ENCODE measurements around the gene ZNF397.
A peak's percentile ranks its signal among the peaks of the same experiment; 100 is the strongest.
"Not testable (repeated sequence)": the region's sequence is repeated elsewhere in the genome, so short reads cannot be mapped to it uniquely, and the experiment has no call there.

The ZNF397 gene
- total RNA-seq = 16.3 to 26.1 (median 21.9) reads per million in 3 donors

DNA sequence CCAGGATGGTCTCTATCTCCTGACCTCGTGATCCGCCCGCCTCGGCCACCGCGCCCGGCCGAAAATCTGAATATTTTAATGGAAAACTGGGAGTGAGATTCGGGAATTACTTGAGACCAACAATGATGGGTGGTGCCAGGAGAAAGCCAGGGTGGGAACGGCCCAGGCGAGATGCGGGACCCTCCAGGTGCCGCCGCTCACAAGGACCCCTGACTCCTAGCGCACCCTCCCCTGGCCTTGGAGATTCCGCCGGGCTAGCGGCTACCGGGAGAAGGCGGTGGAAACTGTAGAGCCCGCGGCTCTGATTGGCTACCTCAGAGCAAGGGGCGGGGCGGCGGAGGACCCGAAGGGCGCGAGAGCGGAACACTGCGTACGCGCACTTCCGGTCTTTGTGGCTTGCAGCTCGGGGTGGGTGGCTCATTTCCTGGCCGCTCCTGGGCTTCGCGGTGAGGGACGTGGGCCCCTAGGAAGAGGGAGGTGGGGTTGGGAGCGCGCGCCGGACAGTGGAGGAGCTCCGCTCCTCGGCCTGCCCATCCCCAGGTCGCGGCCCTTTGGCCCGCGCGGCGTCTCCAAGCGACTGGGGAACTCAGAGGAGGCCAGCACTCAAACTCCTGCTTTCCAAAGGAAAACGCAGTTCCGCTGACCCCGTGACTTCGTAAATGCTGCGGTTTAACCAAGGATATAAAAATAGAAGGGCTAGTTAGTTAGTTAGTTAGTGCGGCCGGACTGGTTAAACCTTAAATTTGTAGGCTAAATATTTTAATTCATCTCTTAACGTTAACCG is at the start of gene ZNF397:
TSS of gene ZNF397 (plus strand) at position 371 of the 784 bp plus-strand sequence. CDS start 1,437 bp downstream, outside the sequence.
- Histone ChIP-seq H3K4me3 (ENCODE audit: insufficient read depth, low read depth, low read length, poor library complexity, severe bottlenecking) (peak within 1 kb of the TSS; percentile 86), H3K36me3 (ENCODE audit: control insufficient read depth, insufficient read depth, low read length) (peaks cover 29% of the 10 kb centered on the region), H3K9me3 (ENCODE audit: control insufficient read depth, low read length) (no peaks in the 10 kb centered on the region), H3K27me3 (replicated peaks; ENCODE audit: control insufficient read depth, insufficient read depth, low read length, poor library complexity, severe bottlenecking) (no peaks in the 10 kb centered on the region), H3K4me1 (ENCODE audit: control insufficient read depth, insufficient read depth, low read length, poor library complexity, severe bottlenecking) (no peaks in the 10 kb centered on the region), H3K27ac (ENCODE audit: insufficient read depth, low read length, poor library complexity, severe bottlenecking) (peak within 1 kb of the TSS; percentile 94)
- peak; percentile 89 to 93 (median 90) for DNase-seq

- no peaks in the 10 kb centered on the region for H3K4me1 ChIP-seq (ENCODE audit: control insufficient read depth, insufficient read depth, low read length, poor library complexity, severe bottlenecking)
- H3K27ac ChIP-seq (ENCODE audit: insufficient read depth, low read length, poor library complexity, severe bottlenecking) = no peak overlapping the region
- H3K4me3 ChIP-seq (ENCODE audit: insufficient read depth, low read depth, low read length, poor library complexity, severe bottlenecking) = no peak overlapping the region
- no peaks in the 10 kb centered on the region for H3K27me3 ChIP-seq (replicated peaks; ENCODE audit: control insufficient read depth, insufficient read depth, low read length, poor library complexity, severe bottlenecking)
- no peaks in the 10 kb centered on the region for H3K36me3 ChIP-seq (ENCODE audit: control insufficient read depth, insufficient read depth, low read length)
- no peak for DNase-seq
- no peaks in the 10 kb centered on the region for H3K9me3 ChIP-seq (ENCODE audit: control insufficient read depth, low read length)
Measured at GRCh38 chr18:35191698-35192025, 49.2 kb upstream of the ZNF397 start.

GRCh38 chr18:35192415-35192814 is 48.4 kb upstream of the ZNF397 start:
- no peak for DNase-seq
- H3K27me3 ChIP-seq (replicated peaks; ENCODE audit: control insufficient read depth, insufficient read depth, low read length, poor library complexity, severe bottlenecking) = no peaks in the 10 kb centered on the region
- no peaks in the 10 kb centered on the region for H3K9me3 ChIP-seq (ENCODE audit: control insufficient read depth, low read length)
- no peak overlapping the region for H3K4me3 ChIP-seq (ENCODE audit: insufficient read depth, low read depth, low read length, poor library complexity, severe bottlenecking)
- H3K27ac ChIP-seq (ENCODE audit: insufficient read depth, low read length, poor library complexity, severe bottlenecking) = no peak overlapping the region
- no peaks in the 10 kb centered on the region for H3K36me3 ChIP-seq (ENCODE audit: control insufficient read depth, insufficient read depth, low read length)
- H3K4me1 ChIP-seq (ENCODE audit: control insufficient read depth, insufficient read depth, low read length, poor library complexity, severe bottlenecking) = no peaks in the 10 kb centered on the region

- H3K36me3 ChIP-seq (ENCODE audit: control insufficient read depth, insufficient read depth, low read length) = no peaks in the 10 kb centered on the region
- H3K4me3 ChIP-seq (ENCODE audit: insufficient read depth, low read depth, low read length, poor library complexity, severe bottlenecking) = no peak overlapping the region
- H3K27ac ChIP-seq (ENCODE audit: insufficient read depth, low read length, poor library complexity, severe bottlenecking) = no peak overlapping the region
- no peak for DNase-seq
- no peaks in the 10 kb centered on the region for H3K4me1 ChIP-seq (ENCODE audit: control insufficient read depth, insufficient read depth, low read length, poor library complexity, severe bottlenecking)
- no peaks in the 10 kb centered on the region for H3K9me3 ChIP-seq (ENCODE audit: control insufficient read depth, low read length)
- no peaks in the 10 kb centered on the region for H3K27me3 ChIP-seq (replicated peaks; ENCODE audit: control insufficient read depth, insufficient read depth, low read length, poor library complexity, severe bottlenecking)
Measured at GRCh38 chr18:35193316-35193715, 47.5 kb upstream of the ZNF397 start.

DNA sequence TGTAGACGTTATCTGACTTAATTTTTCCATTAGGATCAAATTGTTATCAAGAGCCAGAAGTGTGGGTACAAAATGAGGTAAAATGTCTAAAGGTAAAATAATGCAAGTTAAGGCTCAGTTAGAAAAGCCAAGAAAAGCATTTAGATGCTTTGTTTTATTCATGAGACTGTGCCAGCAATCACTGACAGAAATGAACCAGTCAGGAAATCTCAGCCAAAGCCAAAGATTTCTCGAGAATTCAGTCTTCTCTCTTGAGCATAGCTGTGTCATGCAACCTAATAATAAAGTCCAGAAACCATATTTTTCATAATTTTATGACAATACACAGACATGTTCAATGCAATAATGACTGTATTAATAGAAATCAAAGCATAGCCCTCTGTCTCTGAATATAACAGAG is 43.5 kb upstream of the ZNF397 start:
- no peaks in the 10 kb centered on the region for H3K27me3 ChIP-seq (replicated peaks; ENCODE audit: control insufficient read depth, insufficient read depth, low read length, poor library complexity, severe bottlenecking)
- H3K4me1 ChIP-seq (ENCODE audit: control insufficient read depth, insufficient read depth, low read length, poor library complexity, severe bottlenecking) = no peaks in the 10 kb centered on the region
- DNase-seq = no peak
- H3K4me3 ChIP-seq (ENCODE audit: insufficient read depth, low read depth, low read length, poor library complexity, severe bottlenecking) = no peak overlapping the region
- H3K27ac ChIP-seq (ENCODE audit: insufficient read depth, low read length, poor library complexity, severe bottlenecking) = no peak overlapping the region
- H3K36me3 ChIP-seq (ENCODE audit: control insufficient read depth, insufficient read depth, low read length) = no peaks in the 10 kb centered on the region
- H3K9me3 ChIP-seq (ENCODE audit: control insufficient read depth, low read length) = no peaks in the 10 kb centered on the region

DNA sequence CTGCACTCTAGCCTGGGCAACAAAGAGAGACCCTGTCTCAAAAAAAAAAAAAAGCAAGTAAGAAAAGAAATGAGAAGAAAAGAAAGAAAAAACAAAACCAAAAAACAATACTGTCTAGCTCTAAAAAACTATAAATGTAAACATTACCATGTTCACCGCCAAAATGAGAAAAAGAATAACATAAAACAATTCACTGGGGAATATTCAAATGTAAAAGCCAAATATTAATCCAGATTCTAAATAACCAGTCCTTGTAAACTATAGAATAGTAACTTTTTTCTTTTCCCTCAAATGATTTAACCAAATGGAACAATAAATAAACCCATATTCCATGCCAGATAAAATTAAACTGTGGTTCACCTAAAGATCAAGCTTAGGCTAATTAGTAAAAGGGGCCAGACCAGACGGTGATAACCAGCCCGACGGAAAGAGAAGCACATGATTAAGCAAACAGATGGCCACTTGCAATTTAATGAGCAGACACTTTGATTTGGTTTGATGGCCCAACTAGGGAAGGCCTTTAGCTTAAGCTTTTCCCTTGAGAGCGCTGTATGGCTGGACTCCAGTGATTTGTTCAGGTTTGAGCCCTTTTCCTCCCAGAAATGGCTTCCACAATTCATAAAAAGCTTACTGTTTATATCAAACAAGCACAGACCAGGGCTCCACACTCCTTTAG is 39.4 kb upstream of the ZNF397 start:
- DNase-seq = no peak
- Histone ChIP-seq H3K4me1 (ENCODE audit: control insufficient read depth, insufficient read depth, low read length, poor library complexity, severe bottlenecking) (no peaks in the 10 kb centered on the region), H3K27ac (ENCODE audit: insufficient read depth, low read length, poor library complexity, severe bottlenecking) (no peak overlapping the region), H3K9me3 (ENCODE audit: control insufficient read depth, low read length) (no peaks in the 10 kb centered on the region), H3K27me3 (replicated peaks; ENCODE audit: control insufficient read depth, insufficient read depth, low read length, poor library complexity, severe bottlenecking) (no peaks in the 10 kb centered on the region), H3K4me3 (ENCODE audit: insufficient read depth, low read depth, low read length, poor library complexity, severe bottlenecking) (no peak overlapping the region), H3K36me3 (ENCODE audit: control insufficient read depth, insufficient read depth, low read length) (no peaks in the 10 kb centered on the region)

DNA sequence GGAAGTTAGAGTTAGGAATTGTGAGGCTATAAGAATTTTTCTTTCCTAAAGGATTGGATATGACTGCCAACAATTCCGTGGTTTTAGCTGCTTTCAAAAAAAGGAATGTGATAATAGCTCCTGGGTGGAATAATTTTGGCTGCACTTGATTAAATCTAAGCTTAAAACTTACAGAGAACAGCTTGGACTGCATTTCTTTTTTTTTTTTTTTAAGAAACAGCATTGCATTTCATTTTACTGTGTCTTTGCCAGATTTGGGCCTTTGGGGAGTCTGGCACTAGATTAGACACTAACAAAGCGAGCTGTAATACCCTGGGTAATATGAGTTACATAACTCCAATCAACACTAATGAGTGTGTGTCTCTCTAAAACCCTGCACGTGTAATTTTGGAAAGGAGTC is 37.8 kb upstream of the ZNF397 start:
- no peak for DNase-seq
- H3K4me1 ChIP-seq (ENCODE audit: control insufficient read depth, insufficient read depth, low read length, poor library complexity, severe bottlenecking) = no peaks in the 10 kb centered on the region
- no peaks in the 10 kb centered on the region for H3K36me3 ChIP-seq (ENCODE audit: control insufficient read depth, insufficient read depth, low read length)
- H3K27ac ChIP-seq (ENCODE audit: insufficient read depth, low read length, poor library complexity, severe bottlenecking) = no peak overlapping the region
- H3K27me3 ChIP-seq (replicated peaks; ENCODE audit: control insufficient read depth, insufficient read depth, low read length, poor library complexity, severe bottlenecking) = no peaks in the 10 kb centered on the region
- H3K9me3 ChIP-seq (ENCODE audit: control insufficient read depth, low read length) = no peaks in the 10 kb centered on the region
- H3K4me3 ChIP-seq (ENCODE audit: insufficient read depth, low read depth, low read length, poor library complexity, severe bottlenecking) = no peak overlapping the region

GRCh38 chr18:35205199-35205712 is 35.6 kb upstream of the ZNF397 start:
- Histone ChIP-seq H3K4me1 (ENCODE audit: control insufficient read depth, insufficient read depth, low read length, poor library complexity, severe bottlenecking) (no peaks in the 10 kb centered on the region), H3K4me3 (ENCODE audit: insufficient read depth, low read depth, low read length, poor library complexity, severe bottlenecking) (no peak overlapping the region), H3K27ac (ENCODE audit: insufficient read depth, low read length, poor library complexity, severe bottlenecking) (no peak overlapping the region), H3K36me3 (ENCODE audit: control insufficient read depth, insufficient read depth, low read length) (no peaks in the 10 kb centered on the region), H3K27me3 (replicated peaks; ENCODE audit: control insufficient read depth, insufficient read depth, low read length, poor library complexity, severe bottlenecking) (no peaks in the 10 kb centered on the region), H3K9me3 (ENCODE audit: control insufficient read depth, low read length) (no peaks in the 10 kb centered on the region)
- no peak for DNase-seq

DNA sequence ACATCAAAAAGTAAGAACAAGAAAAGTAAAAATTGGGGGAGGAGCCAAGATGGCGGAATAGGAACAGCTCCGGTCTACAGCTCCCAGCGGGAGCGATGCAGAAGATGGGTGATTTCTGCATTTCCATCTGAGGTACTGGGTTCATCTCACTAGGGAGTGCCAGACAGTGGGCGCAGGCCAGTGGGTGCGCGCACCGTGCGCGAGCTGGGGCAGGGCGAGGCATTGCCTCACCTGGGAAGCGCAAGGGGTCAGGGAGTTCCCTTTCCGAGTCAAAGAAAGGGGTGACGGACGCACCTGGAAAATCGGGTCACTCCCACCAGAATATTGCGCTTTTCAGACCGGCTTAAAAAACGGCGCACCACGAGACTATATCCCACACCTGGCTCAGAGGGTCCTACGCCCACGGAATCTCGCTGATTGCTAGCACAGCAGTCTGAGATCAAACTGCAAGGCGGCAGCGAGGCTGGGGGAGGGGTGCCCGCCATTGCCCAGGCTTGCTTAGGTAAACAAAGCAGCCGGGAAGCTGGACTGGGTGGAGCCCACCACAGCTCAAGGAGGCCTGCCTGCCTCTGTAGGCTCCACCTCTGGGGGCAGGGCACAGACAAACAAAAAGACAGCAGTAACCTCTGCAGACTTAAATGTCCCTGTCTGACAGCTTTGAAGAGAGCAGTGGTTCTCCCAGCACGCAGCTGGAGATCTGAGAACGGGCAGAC is 34.9 kb upstream of the ZNF397 start:
- not testable (repeated sequence) for H3K36me3 ChIP-seq (ENCODE audit: control insufficient read depth, insufficient read depth, low read length); H3K27me3 ChIP-seq (replicated peaks; ENCODE audit: control insufficient read depth, insufficient read depth, low read length, poor library complexity, severe bottlenecking); H3K4me3 ChIP-seq (ENCODE audit: insufficient read depth, low read depth, low read length, poor library complexity, severe bottlenecking); H3K9me3 ChIP-seq (ENCODE audit: control insufficient read depth, low read length); H3K27ac ChIP-seq (ENCODE audit: insufficient read depth, low read length, poor library complexity, severe bottlenecking); H3K4me1 ChIP-seq (ENCODE audit: control insufficient read depth, insufficient read depth, low read length, poor library complexity, severe bottlenecking); DNase-seq

- H3K27me3 ChIP-seq (replicated peaks; ENCODE audit: control insufficient read depth, insufficient read depth, low read length, poor library complexity, severe bottlenecking) = no peaks in the 10 kb centered on the region
- no peaks in the 10 kb centered on the region for H3K9me3 ChIP-seq (ENCODE audit: control insufficient read depth, low read length)
- H3K4me3 ChIP-seq (ENCODE audit: insufficient read depth, low read depth, low read length, poor library complexity, severe bottlenecking) = no peak overlapping the region
- no peak overlapping the region for H3K27ac ChIP-seq (ENCODE audit: insufficient read depth, low read length, poor library complexity, severe bottlenecking)
- H3K36me3 ChIP-seq (ENCODE audit: control insufficient read depth, insufficient read depth, low read length) = no peaks in the 10 kb centered on the region
- H3K4me1 ChIP-seq (ENCODE audit: control insufficient read depth, insufficient read depth, low read length, poor library complexity, severe bottlenecking) = no peaks in the 10 kb centered on the region
- no peak for DNase-seq
Measured at GRCh38 chr18:35215026-35215425, 25.8 kb upstream of the ZNF397 start.
